ENCODE results near the gene PSMA7.

PSMA7 gene

GRCh38 chr20:62147528-62147927, 4.3 kb upstream of the PSMA7 start:
- TF ChIP-seq CTCF (IDR thresholded peaks at IDR 0.05; ENCODE audit: insufficient read depth, low read depth, low read length, missing control alignments): no peak
- H3K4me3 ChIP-seq (ENCODE audit: low read length): no peak overlapping the region
- no peak for DNase-seq (ENCODE audit: low read depth)

GRCh38 chr20:62147125-62147524, 3.9 kb upstream of the PSMA7 start:
- no peak for TF ChIP-seq CTCF (IDR thresholded peaks at IDR 0.05; ENCODE audit: insufficient read depth, low read depth, low read length, missing control alignments)
- no peak overlapping the region for H3K4me3 ChIP-seq (ENCODE audit: low read length)
- DNase-seq (ENCODE audit: low read depth): no peak

DNA sequence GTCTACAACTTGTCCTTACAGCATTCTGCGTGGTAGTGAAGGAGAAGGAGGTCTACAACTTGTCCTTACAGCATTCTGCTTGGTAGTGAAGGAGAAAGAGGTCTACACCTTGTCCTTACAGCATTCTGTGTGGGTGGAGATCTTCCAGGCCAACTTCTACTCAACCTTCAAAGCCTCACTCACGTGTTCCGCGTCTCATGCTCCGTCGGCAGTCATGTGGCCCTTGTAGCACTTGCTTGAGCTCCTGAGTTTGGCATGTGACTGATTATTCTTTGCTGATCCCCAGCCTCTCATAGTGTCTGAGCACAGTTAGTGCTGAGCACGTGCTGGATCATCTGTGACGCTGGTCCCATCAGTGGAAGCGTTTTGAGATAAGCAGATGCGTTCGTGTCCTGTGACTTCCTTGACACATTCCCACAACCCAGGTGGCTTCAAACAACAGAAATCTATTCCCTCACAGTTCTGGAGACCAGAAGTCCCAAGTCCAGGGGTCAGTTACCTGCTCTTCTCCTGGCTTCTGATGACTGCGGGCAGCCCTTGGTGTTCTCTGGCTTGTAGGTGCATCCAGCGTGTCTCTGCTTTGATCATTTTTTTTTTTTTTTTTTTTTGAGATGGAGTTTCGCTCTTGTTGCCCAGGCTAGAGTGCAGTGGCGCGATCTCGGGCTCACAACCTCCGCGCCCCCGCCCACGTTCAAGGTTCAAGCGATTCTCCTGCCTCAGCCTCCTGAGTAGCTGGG, 3.0 kb upstream of the PSMA7 start:
- no peak for DNase-seq (ENCODE audit: low read depth)
- H3K4me3 ChIP-seq (ENCODE audit: low read length): no peak overlapping the region
- no peak for TF ChIP-seq CTCF (IDR thresholded peaks at IDR 0.05; ENCODE audit: insufficient read depth, low read depth, low read length, missing control alignments)

DNA sequence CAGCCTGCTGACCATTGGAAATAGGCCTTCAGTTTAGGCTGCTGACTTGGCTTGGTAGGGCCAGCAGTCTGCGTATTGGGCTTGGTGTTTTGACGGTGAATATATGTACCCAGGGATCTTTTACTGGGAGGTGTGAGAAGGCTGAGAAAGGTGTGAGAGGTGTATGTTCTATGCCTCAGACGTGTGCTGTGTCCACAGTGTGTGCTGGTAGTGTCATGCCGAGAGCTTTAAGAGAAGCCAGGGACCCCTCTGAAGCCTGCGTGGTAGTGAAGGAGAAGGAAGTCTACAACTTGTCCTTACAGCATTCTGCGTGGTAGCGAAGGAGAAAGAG, 2.5 kb upstream of the PSMA7 start:
- TF ChIP-seq CTCF (IDR thresholded peaks at IDR 0.05; ENCODE audit: insufficient read depth, low read depth, low read length, missing control alignments): no peak
- no peak for DNase-seq (ENCODE audit: low read depth)
- H3K4me3 ChIP-seq (ENCODE audit: low read length): no peak overlapping the region

DNA sequence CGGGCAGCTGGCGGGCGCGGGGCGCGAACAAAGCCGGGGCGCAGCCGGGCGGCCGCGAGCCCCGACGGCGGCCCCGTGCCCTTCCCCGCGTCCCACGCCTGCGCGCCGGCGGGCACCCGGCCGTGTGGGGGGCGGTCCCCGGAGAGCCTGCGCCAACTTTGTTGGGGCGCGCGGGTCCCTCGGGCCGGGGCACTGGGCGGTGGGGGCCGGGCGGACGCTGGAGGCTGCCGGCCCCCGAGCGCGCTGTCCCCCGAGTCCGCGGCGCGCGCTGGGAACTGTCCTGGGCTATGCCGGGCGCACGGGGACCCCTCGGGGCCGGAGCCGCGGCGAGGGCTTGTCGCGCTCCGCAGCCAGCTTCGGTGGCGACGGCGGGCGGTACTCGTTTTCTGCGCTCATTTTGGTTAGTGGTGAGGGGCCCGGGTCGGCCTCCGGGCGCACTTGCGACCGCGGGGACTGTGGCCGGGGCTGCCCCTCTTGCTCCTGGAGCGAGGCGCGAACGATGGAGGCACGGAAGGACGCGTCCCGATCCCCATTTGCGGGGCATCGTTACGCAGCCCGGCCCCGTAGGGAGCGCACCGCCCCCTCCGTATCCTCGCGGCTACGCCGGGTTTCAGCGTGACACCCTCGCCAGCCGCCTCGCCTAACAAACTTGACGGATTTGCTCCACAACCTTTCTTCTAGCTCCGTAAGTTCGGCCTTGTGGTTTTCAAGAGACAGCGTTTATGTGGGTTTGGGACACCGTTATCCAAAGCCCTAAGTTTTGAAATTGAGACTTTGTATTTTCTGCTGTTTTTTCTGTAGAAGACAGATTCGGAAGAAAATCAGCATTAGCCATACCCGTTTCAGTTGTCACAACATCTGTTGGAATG, 997 bp upstream of the PSMA7 start:
- DNase-seq (ENCODE audit: low read depth): peak; percentile 82
- peak; percentile 5 for TF ChIP-seq CTCF (IDR thresholded peaks at IDR 0.05; ENCODE audit: insufficient read depth, low read depth, low read length, missing control alignments)

DNA sequence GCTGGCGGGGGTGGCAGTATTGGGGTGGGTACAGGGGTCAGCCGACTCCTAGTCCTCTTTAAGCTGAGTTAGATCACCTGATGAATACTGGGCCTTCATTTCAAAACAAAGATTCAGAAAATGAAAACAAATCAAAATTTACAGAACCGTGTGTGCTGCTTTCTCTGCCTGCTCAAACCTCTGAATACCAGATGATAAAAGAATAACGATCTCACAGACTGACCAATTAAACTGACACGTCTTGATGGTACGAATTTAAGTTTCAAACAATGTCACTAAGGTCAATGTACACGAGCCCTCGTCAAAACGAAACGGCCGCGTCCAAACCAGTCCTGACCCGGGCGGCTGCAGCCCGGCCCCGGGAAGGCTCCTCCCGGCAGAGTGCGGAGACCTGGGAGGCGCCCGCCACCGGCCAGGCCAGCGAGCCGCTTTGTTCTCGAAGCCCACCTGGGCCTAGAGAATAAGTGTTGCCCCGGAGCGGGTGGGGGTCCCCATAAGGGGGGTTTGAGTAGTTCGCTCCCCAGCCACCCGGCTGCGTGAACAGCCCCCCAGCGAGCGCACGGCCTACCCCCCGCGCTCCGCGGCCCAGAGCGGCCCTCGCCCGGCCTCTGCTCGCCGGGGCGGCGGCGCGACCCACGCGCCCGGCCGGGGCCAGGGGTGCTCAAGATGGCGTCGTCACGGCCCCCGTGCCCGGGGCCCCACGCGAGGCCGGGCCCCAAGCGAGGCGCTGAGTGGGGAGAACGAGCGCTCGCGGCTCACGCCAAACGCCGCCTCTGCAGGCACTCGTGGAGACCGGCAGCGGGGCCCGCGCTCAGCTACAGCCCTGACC, 728 bp downstream of the PSMA7 start:
- no peak for DNase-seq (ENCODE audit: low read depth)
- TF ChIP-seq CTCF (IDR thresholded peaks at IDR 0.05; ENCODE audit: insufficient read depth, low read depth, low read length, missing control alignments): no peak
- H3K4me3 ChIP-seq (ENCODE audit: low read length): peak overlapping the region; percentile 72

More for the DNA sequence above, 997 bp upstream of the PSMA7 start:
- H3K4me3 ChIP-seq (ENCODE audit: low read length): peak overlapping the region; percentile 61

All from epithelial cell of esophagus (primary cell).